CD8-positive, alpha-beta memory T cell (primary cell): ENCODE data around the gene GDPD5. TPM values are rescaled to one million over a fixed set of nuclear protein-coding genes. Genes with fewer than 3 reads are reported as not detected.
A peak's percentile ranks its signal among the peaks of the same experiment; 100 is the strongest.

Source experiments
- CTCF ChIA-PET: fragments of 350-600 bp; sonication (Branson Sonifier 250); formaldehyde crosslinking; loops from one replicate; lab custom pipeline; 2021; ENCODE audit warnings: antibody characterized with exemption; lab: Charles Lee
- POLR2A ChIA-PET: fragments of 350-600 bp; sonication (Branson Sonifier 250); formaldehyde crosslinking; loops from one replicate; lab custom pipeline; 2021; ENCODE audit warnings: antibody characterized with exemption; lab: Charles Lee
- DNase-seq, 5 donors: peaks; one replicate each; pipeline versions ENCODE4 v3.0.0 to v3.0.0-alpha.2; 2020 to 2022; ENCODE audit warnings: mixed read lengths in 1 of 5
- H3K27ac ChIP-seq: one replicate; pipeline ENCODE4 v1.7.0; 2013; ENCODE audit warnings: low read depth, mild to moderate bottlenecking, low read length, moderate library complexity
- H3K27me3 ChIP-seq: 2 replicates; pipeline ENCODE4 v1.7.0; 2013; ENCODE audit warnings: low read length, mild to moderate bottlenecking; ENCODE audit not compliant: insufficient read depth, poor library complexity, severe bottlenecking
- H3K36me3 ChIP-seq: 2 replicates; pipeline ENCODE4 v1.7.0; 2013; ENCODE audit warnings: mild to moderate bottlenecking, low read length, moderate library complexity; ENCODE audit not compliant: insufficient read depth
- H3K4me1 ChIP-seq: 2 replicates; pipeline ENCODE4 v1.7.0; 2013; ENCODE audit warnings: mild to moderate bottlenecking, low read length, moderate library complexity; ENCODE audit not compliant: insufficient read depth
- H3K4me3 ChIP-seq: 2 replicates; pipeline ENCODE4 v1.7.0; 2013; ENCODE audit warnings: mild to moderate bottlenecking, low read length
- H3K9me3 ChIP-seq: 2 replicates; pipeline ENCODE4 v1.7.0; 2013; ENCODE audit warnings: mild to moderate bottlenecking, low read length
- H3K27ac Mint-ChIP-seq, 8 donors: one replicate each; pipeline ENCODE4 v1.8.0; 2020 to 2021; ENCODE audit warnings: mixed read lengths in 8 of 8, mild to moderate bottlenecking in 6 of 8, inconsistent platforms in 3 of 8, moderate library complexity in 3 of 8
- H3K27me3 Mint-ChIP-seq, 2 donors: one replicate each; pipeline ENCODE4 v1.8.0; 2020 to 2021; ENCODE audit warnings: mixed read lengths in 2 of 2, mild to moderate bottlenecking in 1 of 2, moderate library complexity in 1 of 2
- H3K36me3 Mint-ChIP-seq, 3 donors: one replicate each; pipeline ENCODE4 v1.8.0; 2020 to 2021; ENCODE audit warnings: mixed read lengths in 3 of 3, inconsistent platforms in 1 of 3, mild to moderate bottlenecking in 1 of 3
- H3K4me1 Mint-ChIP-seq, 3 donors: one replicate each; pipeline ENCODE4 v1.8.0; 2020 to 2021; ENCODE audit warnings: mixed read lengths in 3 of 3, inconsistent platforms in 1 of 3, mild to moderate bottlenecking in 1 of 3
- H3K4me3 Mint-ChIP-seq, 7 donors: one replicate each; pipeline ENCODE4 v1.8.0; 2020 to 2021; ENCODE audit warnings: mixed read lengths in 7 of 7, mild to moderate bottlenecking in 6 of 7, moderate library complexity in 4 of 7, inconsistent platforms in 2 of 7
- H3K9me3 Mint-ChIP-seq, 5 donors: one replicate each; pipeline ENCODE4 v1.8.0; 2020 to 2022; ENCODE audit warnings: mixed read lengths in 5 of 5, mild to moderate bottlenecking in 3 of 5, moderate library complexity in 2 of 5, inconsistent platforms in 1 of 5
- polyA plus RNA-seq: library from polyadenylated mRNA; unstranded; fragments of 300-500 nt; fragmentation: Illumina TruSeq; gene quantifications from one replicate; pipeline ENCODE4 v1.2.3, GENCODE V29; 2021
- total RNA-seq, 2 experiments: library from RNA; stranded (reverse); gene quantifications; one replicate each; pipeline ENCODE4 v1.2.3, GENCODE V29; 2021

The GDPD5 gene
- total and polyA plus RNA-seq, 3 experiments from 2014 or later = 8.9 to 10.4 (median 9.1) TPM

- Histone ChIP-seq H3K4me1 (peaks cover 5% of the 10 kb centered on the region), H3K36me3 (peaks cover 8% of the 10 kb centered on the region), H3K27me3 (peaks cover 8% of the 10 kb centered on the region), H3K4me3 (no peak overlapping the region), H3K9me3 (no peaks in the 10 kb centered on the region), H3K27ac (no peak overlapping the region)
- Mint-ChIP-seq H3K27ac (peak overlapping the region in 1 of 8 donors; percentile 72), H3K27me3 (peaks cover 23 to 31% of the 10 kb centered on the region in 2 donors), H3K36me3 (peaks cover 0 to 13% (median 0%) of the 10 kb centered on the region in 3 donors), H3K4me1 (peaks cover 18 to 27% (median 23%) of the 10 kb centered on the region in 3 donors), H3K9me3 (peaks cover 0 to 4% (median 0%) of the 10 kb centered on the region in 5 donors), H3K4me3 (no peak overlapping the region)
- DNase-seq = no peak
- CTCF ChIA-PET = no interaction called here
- POLR2A ChIA-PET = no interaction called here
Observed at GRCh38 chr11:75427181-75427580, 98.6 kb downstream of the GDPD5 start.

DNA sequence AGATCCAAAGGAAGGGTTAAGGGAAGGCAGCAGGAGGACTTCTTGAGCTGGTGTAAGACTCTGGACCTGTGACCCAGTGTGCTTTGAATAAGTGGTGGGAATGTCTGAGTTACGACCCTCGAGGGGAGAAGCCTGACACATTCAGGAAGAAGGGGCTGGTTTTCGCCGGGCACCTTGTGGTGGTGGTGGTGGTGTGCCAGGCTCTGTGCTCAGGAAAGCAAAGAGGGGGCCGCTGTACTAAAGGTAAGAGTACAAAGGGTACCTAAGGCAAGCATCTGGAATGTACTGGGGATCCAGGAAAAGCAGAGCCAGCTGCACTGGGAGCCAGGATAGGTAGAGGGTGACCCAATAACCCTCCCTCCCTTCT is 99.0 kb downstream of the GDPD5 start:
- Mint-ChIP-seq H3K4me1 (peaks cover 18 to 27% (median 23%) of the 10 kb centered on the region in 3 donors), H3K27me3 (peaks cover 19 to 26% of the 10 kb centered on the region in 2 donors), H3K9me3 (peaks cover 0 to 4% (median 0%) of the 10 kb centered on the region in 5 donors), H3K27ac (no peak overlapping the region), H3K36me3 (peaks cover 0 to 17% (median 0%) of the 10 kb centered on the region in 3 donors), H3K4me3 (no peak overlapping the region)
- DNase-seq = no peak
- no peak overlapping the region for H3K27ac ChIP-seq
- no peaks in the 10 kb centered on the region for H3K9me3 ChIP-seq
- peaks cover 5% of the 10 kb centered on the region for H3K4me1 ChIP-seq
- ChIA-PET CTCF (interaction anchor here (2.3 kb wide), 1 partner anchor 18 kb away, joined by 8 read pairs; no protein-coding TSS in a partner anchor), POLR2A (no interaction called here)
- H3K27me3 ChIP-seq = peaks cover 8% of the 10 kb centered on the region
- H3K4me3 ChIP-seq = no peak overlapping the region
- peaks cover 8% of the 10 kb centered on the region for H3K36me3 ChIP-seq

DNA sequence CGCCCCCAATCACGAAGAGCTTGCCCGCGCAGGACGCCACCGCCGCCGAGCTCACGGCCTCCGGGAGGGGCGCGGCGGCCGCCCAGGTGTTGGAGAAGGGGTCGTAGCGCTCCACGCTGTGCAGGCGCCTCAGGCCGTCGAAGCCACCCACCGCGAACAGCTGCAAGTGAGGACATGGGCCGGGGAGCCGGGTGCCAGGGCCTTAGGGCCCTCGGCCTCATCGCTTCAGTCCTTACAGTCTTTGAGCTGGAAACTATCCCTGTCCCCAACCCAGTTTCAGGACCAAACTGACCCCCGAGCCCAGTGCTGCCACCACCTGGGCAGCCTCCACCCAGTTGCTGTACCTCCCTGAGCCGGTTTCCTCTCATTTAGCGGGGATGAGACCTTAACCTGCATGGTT is 100.3 kb downstream of the GDPD5 start:
- H3K27me3 ChIP-seq = peaks cover under 1% of the 10 kb centered on the region
- H3K4me3 ChIP-seq = no peak overlapping the region
- no peak overlapping the region for H3K27ac Mint-ChIP-seq
- H3K9me3 ChIP-seq = no peaks in the 10 kb centered on the region
- no peak overlapping the region for H3K27ac ChIP-seq
- H3K9me3 Mint-ChIP-seq = peaks cover 0 to 4% (median 0%) of the 10 kb centered on the region in 5 donors
- peaks cover 8% of the 10 kb centered on the region for H3K36me3 ChIP-seq
- POLR2A ChIA-PET = no interaction called here
- CTCF ChIA-PET = interaction anchor here (0.7 to 2.3 kb wide), 6 partner anchors 8 to 83 kb away, joined by 3 to 8 read pairs (median 3); no protein-coding TSS in a partner anchor
- H3K27me3 Mint-ChIP-seq = peaks cover 11 to 14% of the 10 kb centered on the region in 2 donors
- peaks cover 0 to 22% (median 0%) of the 10 kb centered on the region in 3 donors for H3K36me3 Mint-ChIP-seq
- DNase-seq = no peak
- H3K4me3 Mint-ChIP-seq = no peak overlapping the region
- H3K4me1 ChIP-seq = peaks cover 5% of the 10 kb centered on the region
- H3K4me1 Mint-ChIP-seq = peaks cover 9 to 17% (median 15%) of the 10 kb centered on the region in 3 donors

DNA sequence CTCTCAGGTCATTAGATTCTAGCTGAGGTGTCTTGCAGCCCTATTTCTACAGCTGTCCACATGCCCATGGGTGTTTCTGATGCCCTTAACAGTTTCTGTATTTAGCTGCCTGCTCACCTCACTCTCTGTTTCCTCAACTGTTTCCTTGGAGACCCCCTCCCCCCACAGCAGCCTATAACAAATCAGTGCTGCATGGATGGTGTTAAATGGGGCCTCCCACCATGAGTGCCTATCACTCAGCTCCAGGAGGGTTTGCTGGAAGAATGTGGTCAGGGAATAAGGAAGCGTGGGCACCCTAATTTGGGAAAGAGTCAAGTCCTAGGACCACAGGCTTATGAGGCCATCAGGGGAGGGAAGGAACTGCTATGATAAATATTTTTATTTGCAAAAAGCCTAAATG is 101.3 kb downstream of the GDPD5 start:
- Histone ChIP-seq H3K9me3 (no peaks in the 10 kb centered on the region), H3K4me3 (no peak overlapping the region), H3K27me3 (no peaks in the 10 kb centered on the region), H3K4me1 (peaks cover 2% of the 10 kb centered on the region), H3K36me3 (peaks cover 8% of the 10 kb centered on the region), H3K27ac (no peak overlapping the region)
- Mint-ChIP-seq H3K27ac (peak overlapping the region in 2 of 8 donors; percentile 7 to 70), H3K27me3 (peaks cover 10 to 13% of the 10 kb centered on the region in 2 donors), H3K36me3 (peaks cover 0 to 22% (median 0%) of the 10 kb centered on the region in 3 donors), H3K4me3 (no peak overlapping the region), H3K9me3 (peaks cover 0 to 3% (median 0%) of the 10 kb centered on the region in 5 donors), H3K4me1 (peaks cover 8 to 15% (median 14%) of the 10 kb centered on the region in 3 donors)
- ChIA-PET POLR2A (no interaction called here), CTCF (interaction anchor here (1.4 kb wide), 1 partner anchor 16 kb away, joined by 4 read pairs; no protein-coding TSS in a partner anchor)
- DNase-seq = no peak

DNA sequence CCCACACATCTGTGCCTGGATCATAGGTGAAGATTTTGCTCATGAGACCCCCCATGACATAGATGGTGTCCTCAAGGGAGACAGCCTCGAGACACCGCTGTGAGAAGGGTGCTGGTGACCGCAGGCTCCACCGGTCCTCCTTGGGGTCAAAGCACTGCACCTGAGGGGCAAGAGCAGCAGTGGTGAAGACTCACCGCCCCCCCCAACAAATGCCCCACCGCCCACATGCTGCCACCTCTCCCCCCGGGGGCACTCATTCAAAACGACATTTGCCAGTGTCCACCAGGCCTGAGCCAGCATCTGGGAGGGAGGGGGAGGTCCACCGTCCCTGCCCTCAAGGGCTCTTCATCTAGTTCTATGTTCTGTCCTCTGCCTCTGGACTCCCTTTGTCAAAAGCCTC is 102.0 kb downstream of the GDPD5 start:
- H3K4me1 ChIP-seq = no peaks in the 10 kb centered on the region
- POLR2A ChIA-PET = no interaction called here
- Mint-ChIP-seq H3K9me3 (no peaks in the 10 kb centered on the region), H3K4me1 (peaks cover under 1 to 9% (median 7%) of the 10 kb centered on the region in 3 donors), H3K36me3 (peaks cover 0 to 22% (median 0%) of the 10 kb centered on the region in 3 donors), H3K27ac (peak overlapping the region in 2 of 8 donors; percentile 7 to 26), H3K4me3 (no peak overlapping the region), H3K27me3 (peaks cover 3 to 6% of the 10 kb centered on the region in 2 donors)
- no peak overlapping the region for H3K27ac ChIP-seq
- H3K27me3 ChIP-seq = no peaks in the 10 kb centered on the region
- H3K36me3 ChIP-seq = peaks cover 8% of the 10 kb centered on the region
- CTCF ChIA-PET = interaction anchor here (1.4 kb wide), 1 partner anchor 16 kb away, joined by 4 read pairs; no protein-coding TSS in a partner anchor
- no peaks in the 10 kb centered on the region for H3K9me3 ChIP-seq
- H3K4me3 ChIP-seq = no peak overlapping the region
- no peak for DNase-seq

DNA sequence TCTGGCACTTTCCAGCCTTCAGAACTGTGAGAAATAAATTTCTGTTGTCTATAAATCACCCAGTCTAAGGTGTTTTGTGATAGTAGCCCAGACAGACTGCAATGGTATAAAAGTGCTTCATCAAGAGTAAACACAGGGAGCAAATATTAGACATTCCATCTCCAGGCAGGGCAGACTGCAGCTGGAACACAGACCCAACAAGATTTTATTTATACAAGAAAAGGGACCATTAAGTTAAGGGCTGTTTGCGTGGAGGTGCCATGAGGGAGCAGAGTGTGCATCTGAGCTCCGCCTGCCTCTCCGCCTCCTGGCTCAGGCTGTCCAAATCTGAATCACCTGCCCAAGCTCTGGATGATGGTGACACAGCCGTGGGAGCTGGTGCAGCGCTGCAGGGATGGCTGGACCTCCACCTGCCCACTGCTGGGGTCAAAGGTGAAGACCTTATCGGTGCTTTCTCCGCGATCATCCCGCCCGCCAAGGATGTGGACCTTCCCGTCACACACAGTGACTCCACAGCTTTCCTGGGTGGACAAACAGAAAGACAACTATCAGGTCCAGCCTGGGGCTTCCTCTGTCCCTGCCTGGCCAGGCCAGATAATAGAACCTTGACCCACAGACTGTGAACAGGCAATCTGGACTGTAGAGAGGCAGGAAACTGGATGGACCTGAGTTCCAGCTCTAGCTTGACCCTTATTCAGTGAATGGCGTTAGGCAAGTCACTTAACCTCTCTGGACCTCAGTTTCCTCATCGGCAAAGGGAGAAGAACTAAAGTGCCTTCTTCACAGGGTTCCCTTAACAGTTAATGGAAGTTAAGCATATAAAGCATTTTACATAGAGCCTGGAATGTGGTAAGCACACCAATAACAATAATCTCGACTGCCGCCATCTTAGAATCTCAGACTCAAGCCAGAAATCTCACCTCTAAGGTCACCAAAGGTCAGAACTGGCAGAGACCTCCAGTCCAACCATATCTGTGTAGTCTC is 103.2 kb downstream of the GDPD5 start:
- POLR2A ChIA-PET = no interaction called here
- Histone ChIP-seq H3K4me3 (no peak overlapping the region), H3K4me1 (no peaks in the 10 kb centered on the region), H3K36me3 (peaks cover 8% of the 10 kb centered on the region), H3K27ac (no peak overlapping the region), H3K9me3 (no peaks in the 10 kb centered on the region), H3K27me3 (no peaks in the 10 kb centered on the region)
- no peak for DNase-seq
- Mint-ChIP-seq H3K27me3 (no peaks in the 10 kb centered on the region), H3K9me3 (no peaks in the 10 kb centered on the region), H3K4me1 (no peaks in the 10 kb centered on the region), H3K4me3 (no peak overlapping the region), H3K36me3 (peaks cover 0 to 25% (median 0%) of the 10 kb centered on the region in 3 donors), H3K27ac (peak overlapping the region in 3 of 8 donors; percentile 11 to 84 (median 61))
- CTCF ChIA-PET = interaction anchor here (1.0 to 1.4 kb wide), 2 partner anchors 15 kb away, joined by 3 to 4 read pairs; no protein-coding TSS in a partner anchor

GRCh38 chr11:75421902-75422247 is 103.9 kb downstream of the GDPD5 start:
- DNase-seq = no peak
- H3K9me3 ChIP-seq = no peaks in the 10 kb centered on the region
- H3K36me3 ChIP-seq = peaks cover 8% of the 10 kb centered on the region
- Mint-ChIP-seq H3K27me3 (no peaks in the 10 kb centered on the region), H3K27ac (peak overlapping the region in 1 of 8 donors; percentile 11), H3K4me1 (no peaks in the 10 kb centered on the region), H3K36me3 (peaks cover 0 to 27% (median 0%) of the 10 kb centered on the region in 3 donors), H3K9me3 (no peaks in the 10 kb centered on the region), H3K4me3 (no peak overlapping the region)
- ChIA-PET POLR2A (no interaction called here), CTCF (interaction anchor here (1.0 kb wide), 1 partner anchor 14 kb away, joined by 3 read pairs; no protein-coding TSS in a partner anchor)
- H3K27ac ChIP-seq = no peak overlapping the region
- no peak overlapping the region for H3K4me3 ChIP-seq
- no peaks in the 10 kb centered on the region for H3K4me1 ChIP-seq
- no peaks in the 10 kb centered on the region for H3K27me3 ChIP-seq
